Suprapubic skin (tissue), 4 donors: ENCODE data around the gene ATG2A.

Experiments used
- CTCF ChIP-seq, 2 donors: fragments of 200-600 bp in 1 of 2; fragments of 450-650 bp in 1 of 2; sonication (generic) in 1 of 2; IDR thresholded peaks; one replicate each; pipeline ENCODE4 v1.5.1; 2016 to 2019; ENCODE audit warnings: antibody characterized with exemption in 2 of 2, mild to moderate bottlenecking in 1 of 2, moderate library complexity in 1 of 2
- EP300 ChIP-seq: sonication (generic); formaldehyde crosslinking; IDR thresholded peaks from one replicate; pipeline ENCODE4 v1.6.1; 2017; ENCODE audit warnings: antibody characterized with exemption
- POLR2AphosphoS5 ChIP-seq, 3 donors: sonication (generic); formaldehyde crosslinking; IDR thresholded peaks; one replicate each; pipeline ENCODE4 v1.6.1; 2017; ENCODE audit warnings: antibody characterized with exemption in 3 of 3

DNA sequence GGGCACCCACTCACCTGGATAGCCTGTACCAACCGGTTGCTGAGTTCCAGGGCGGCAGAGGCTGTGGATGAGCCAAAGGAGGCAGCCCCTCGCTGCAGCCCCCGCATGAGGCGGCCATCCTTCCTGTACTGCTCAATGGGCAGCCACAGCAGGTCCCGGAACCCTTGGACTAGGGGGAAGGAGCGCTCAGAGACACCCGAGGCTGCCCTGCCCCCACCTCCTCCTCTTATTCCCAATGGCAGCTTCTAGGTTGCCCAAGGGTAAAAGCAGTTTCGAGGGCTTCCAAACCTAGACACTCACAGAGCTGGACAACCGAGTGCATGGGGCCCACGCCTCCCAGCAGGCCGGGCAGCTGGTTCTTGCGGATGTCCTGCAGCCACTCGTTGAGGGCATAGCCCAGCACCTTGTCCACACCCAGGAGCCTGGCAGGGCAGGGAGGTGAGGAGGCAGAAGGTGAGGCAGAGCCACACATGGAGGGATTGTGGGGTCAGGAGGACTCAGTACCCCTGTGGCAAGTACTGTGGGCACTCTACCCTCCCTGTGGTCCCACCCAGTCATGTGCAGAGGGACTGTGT lies 20.5 kb downstream of the ATG2A start:
- TF ChIP-seq CTCF (IDR thresholded peaks at IDR 0.05) (no peak), EP300 (no peak), POLR2AphosphoS5 (IDR thresholded peaks at IDR 0.05) (no peak)
